K562 (cell line): ENCODE data around the gene XRCC5. TPM values are rescaled to one million over a fixed set of nuclear protein-coding genes. Genes with fewer than 3 reads are reported as not detected.

Source experiments
- ADNP ChIP-seq: fragments of 200-800 bp; sonication (Bioruptor generic); IDR thresholded peaks from 2 replicates; pipeline ENCODE4 v1.6.1; 2016; ENCODE audit warnings: missing genetic modification characterization, missing compliant biosample characterization
- ARID1B ChIP-seq: fragments of 450-650 bp; IDR thresholded peaks from 2 replicates; pipeline ENCODE4 v1.6.1; 2016; ENCODE audit warnings: antibody characterized with exemption, mild to moderate bottlenecking, inconsistent platforms
- ATF3 ChIP-seq, 2 experiments: fragments of 450-650 bp in 1 of 2; sonication (generic) in 1 of 2; formaldehyde crosslinking in 1 of 2; IDR thresholded peaks in 1 of 2; conservative IDR thresholded peaks in 1 of 2; 2 replicates each; pipeline versions ENCODE4 v1.6.1 to v1.8.1; 2016 to 2023; ENCODE audit warnings: mild to moderate bottlenecking in 2 of 2, moderate library complexity in 2 of 2, inconsistent platforms in 1 of 2, missing genetic modification reagents in 1 of 2
- CGGBP1 ChIP-seq: fragments of 250-450 bp; sonication (Bioruptor Pico); IDR thresholded peaks from 2 replicates; pipeline ENCODE4 v1.9.0; 2021; ENCODE audit warnings: mild to moderate bottlenecking
- CSDE1 ChIP-seq, 2 experiments: fragments of 450-650 bp; IDR thresholded peaks; 2 replicates each; pipeline ENCODE4 v1.6.1; 2016; ENCODE audit warnings: mild to moderate bottlenecking in 1 of 2
- DPF2 ChIP-seq: fragments of 450-650 bp; IDR thresholded peaks from 2 replicates; pipeline ENCODE4 v1.6.1; 2016
- ELF1 ChIP-seq: fragments of 200-800 bp; sonication (Bioruptor generic); IDR thresholded peaks from 2 replicates; pipeline ENCODE4 v1.6.1; 2016; ENCODE audit warnings: missing genetic modification characterization, missing compliant biosample characterization
- EZH2 ChIP-seq: IDR thresholded peaks from 2 replicates; pipeline ENCODE4 v1.6.1; 2012; ENCODE audit warnings: low read depth, mild to moderate bottlenecking, inconsistent platforms, low read length, borderline replicate concordance
- FOS ChIP-seq: IDR thresholded peaks from 3 replicates; pipeline ENCODE4 v1.6.1; 2011; ENCODE audit not compliant: insufficient read length; ENCODE audit errors: extremely low read depth
- FOXP1 ChIP-seq: sonication (generic); formaldehyde crosslinking; IDR thresholded peaks from 2 replicates; pipeline ENCODE4 v1.8.0; 2022; ENCODE audit warnings: mild to moderate bottlenecking, missing genetic modification reagents
- GATA2 ChIP-seq: sonication (generic); formaldehyde crosslinking; IDR thresholded peaks from 2 replicates; pipeline ENCODE4 v1.4.0; 2020; ENCODE audit warnings: mild to moderate bottlenecking, missing genetic modification reagents
- HEY1 ChIP-seq: fragments of 250-450 bp; sonication (Bioruptor Pico); IDR thresholded peaks from 2 replicates; pipeline ENCODE4 v1.5.0; 2020; ENCODE audit warnings: mild to moderate bottlenecking, moderate library complexity, borderline replicate concordance
- JUND ChIP-seq, 2 experiments: IDR thresholded peaks; 2 replicates in 1 of 2; 3 replicates in 1 of 2; pipeline ENCODE4 v1.6.1; 2011; ENCODE audit warnings: borderline replicate concordance in 2 of 2, low read depth in 2 of 2, low read length in 2 of 2, improper control_type of control experiment in 1 of 2, missing biosample characterization in 1 of 2, missing genetic modification characterization in 1 of 2, missing genetic modification reagents in 1 of 2
- MBD1 ChIP-seq: fragments of 250-450 bp; sonication (Bioruptor Pico); IDR thresholded peaks from 2 replicates; pipeline ENCODE4 v1.8.0; 2022; ENCODE audit warnings: inconsistent platforms
- MTA3 ChIP-seq: fragments of 450-650 bp; formaldehyde crosslinking; IDR thresholded peaks from 2 replicates; pipeline ENCODE4 v1.6.1; 2017; ENCODE audit warnings: mild to moderate bottlenecking, borderline replicate concordance
- PTBP1 ChIP-seq: fragments of 200-400 bp; formaldehyde crosslinking; IDR thresholded peaks from 2 replicates; pipeline ENCODE4 v1.6.1; 2017; ENCODE audit warnings: low read depth, low read length
- SOX6 ChIP-seq: fragments of 450-650 bp; IDR thresholded peaks from 2 replicates; pipeline ENCODE4 v1.6.1; 2014; ENCODE audit warnings: mild to moderate bottlenecking
- SRSF9 ChIP-seq: fragments of 200-400 bp; formaldehyde crosslinking; IDR thresholded peaks from 2 replicates; pipeline ENCODE4 v1.6.1; 2017; ENCODE audit warnings: low read depth, low read length, borderline replicate concordance
- TCF15 ChIP-seq: fragments of 250-450 bp; sonication (Bioruptor Pico); IDR thresholded peaks from 2 replicates; pipeline ENCODE4 v1.8.0; 2022; ENCODE audit warnings: moderate library complexity, mild to moderate bottlenecking, inconsistent platforms
- TFE3 ChIP-seq: fragments of 450-650 bp; formaldehyde crosslinking; IDR thresholded peaks from 2 replicates; pipeline ENCODE4 v1.4.0; 2020; ENCODE audit warnings: mild to moderate bottlenecking, mixed read lengths
- TRIM24 ChIP-seq, 2 experiments: fragments of 450-650 bp; IDR thresholded peaks; 2 replicates each; pipeline ENCODE4 v1.6.1; 2016
- polyA plus RNA-seq, 8 experiments: library from polyadenylated mRNA; depleted of rRNA in 4 of 8; stranded (reverse) in 5 of 8; unstranded in 3 of 8; fragments of >200 nt; fragmentation: Nextera tagmentation in 2 of 8; fragmentation: Illumina TruSeq in 1 of 8; extraction: Ambion mirVana in 2 of 8; extraction: Trizol in 1 of 8; gene quantifications; 2 replicates each; pipeline versions ENCODE4 v1.2.1 to v1.2.3, GENCODE V29; 2011 to 2014; ENCODE audit warnings: inconsistent platforms in 1 of 8, missing spikeins in 1 of 8
- total RNA-seq, 7 experiments: library from RNA; depleted of rRNA in 6 of 7; stranded (reverse); fragments of >200 nt in 6 of 7; fragmentation: Illumina TruSeq in 2 of 7; extraction: Trizol in 2 of 7; gene quantifications; 2 replicates each; pipeline versions ENCODE4 v1.2.1 to v1.2.3, GENCODE V29; 2011 to 2021; ENCODE audit warnings: low replicate concordance in 1 of 7

XRCC5 gene
- total and polyA plus RNA-seq, 9 of the 15 experiments (the other 6 are each of a cell fraction or from before 2014, with no cell fraction given), result 168 to 551 (median 297) TPM

GRCh38 chr2:216074794-216075193, 34.4 kb upstream of the XRCC5 start (continued):
- no peak for TF ChIP-seq CGGBP1 (CRISPR knock-in tag)
- TF ChIP-seq TFE3 (CRISPR knock-in tag), result no peak
- TF ChIP-seq SRSF9, result no peak
- TF ChIP-seq FOS, result no peak
- peak; percentile 20; the same call in 1 of the 2 replicates for TF ChIP-seq DPF2
- TF ChIP-seq MTA3, result no peak
- no peak for TF ChIP-seq TRIM24 (IDR thresholded peaks at IDR 0.05)
- no peak for TF ChIP-seq ELF1
- TF ChIP-seq MBD1 (CRISPR knock-in tag), result no peak
- no peak for TF ChIP-seq GATA2 (CRISPR knock-in tag)
- no peak for TF ChIP-seq EZH2
- 0 out of 2 replicates have a peak, but pooled peaks have one; percentile 10 for TF ChIP-seq ARID1B
- peak; percentile 80 for TF ChIP-seq ATF3 (IDR thresholded peaks at IDR 0.05)
- TF ChIP-seq ATF3 (CRISPR knock-in tag; conservative IDR thresholded peaks at IDR 0.05), result no peak
- TF ChIP-seq TCF15 (CRISPR knock-in tag), result no peak
- 0 out of 2 replicates have a peak, but pooled peaks have one; percentile 17 for TF ChIP-seq SOX6
- no peak for TF ChIP-seq CSDE1 (IDR thresholded peaks at IDR 0.05)
- no peak for TF ChIP-seq HEY1 (CRISPR knock-in tag)
- TF ChIP-seq FOXP1 (CRISPR knock-in tag), result no peak
- 0 out of 2 replicates have a peak, but pooled peaks have one; percentile 26 for TF ChIP-seq ADNP (tag)
- peak; percentile 73 for TF ChIP-seq JUND (IDR thresholded peaks at IDR 0.05; ENCODE audit: borderline replicate concordance, low read depth, low read length)
- peak; percentile 51; the same call in 1 of the 3 replicates for TF ChIP-seq JUND (tag; IDR thresholded peaks at IDR 0.05; ENCODE audit: borderline replicate concordance, low read depth, low read length)
- no peak for TF ChIP-seq PTBP1
